NCI-H345 treated with DMSO at 0.1 percent for 48 hours (cell line): Measurements from ENCODE around the gene RAB35.

Source experiments
- DNase-seq: peaks from one replicate; lab custom pipeline; 2025; ENCODE audit not compliant: unreplicated experiment; lab: John Stamatoyannopoulos, UW

Gene RAB35

GRCh38 chr12:120134307-120134980, 17.9 kb upstream of the RAB35 start:
- DNase-seq, result no peak

- no peak for DNase-seq
Measured at GRCh38 chr12:120132863-120133385, 16.4 kb upstream of the RAB35 start.

- DNase-seq, result no peak
Measured at GRCh38 chr12:120132054-120132836, 15.7 kb upstream of the RAB35 start.

GRCh38 chr12:120131116-120131515, 14.6 kb upstream of the RAB35 start:
- no peak for DNase-seq

- DNase-seq, result no peak
Measured at GRCh38 chr12:120130011-120130410, 13.5 kb upstream of the RAB35 start.

GRCh38 chr12:120126635-120127005, 10.1 kb upstream of the RAB35 start:
- no peak for DNase-seq

GRCh38 chr12:120125792-120126634, 9.5 kb upstream of the RAB35 start:
- DNase-seq, result no peak

GRCh38 chr12:120125029-120125428, 8.5 kb upstream of the RAB35 start:
- no peak for DNase-seq

- DNase-seq, result no peak
Measured at GRCh38 chr12:120121766-120122293, 5.3 kb upstream of the RAB35 start.

GRCh38 chr12:120121343-120121742, 4.8 kb upstream of the RAB35 start:
- no peak for DNase-seq

- DNase-seq, result no peak
Measured at GRCh38 chr12:120119271-120119973, 2.9 kb upstream of the RAB35 start.

- no peak for DNase-seq
Measured at GRCh38 chr12:120118321-120119061, 1.9 kb upstream of the RAB35 start.

GRCh38 chr12:120117961-120118320, 1.4 kb upstream of the RAB35 start:
- DNase-seq, result no peak

GRCh38 chr12:120116792-120117651, 469 bp upstream of the RAB35 start:
- DNase-seq, result peak; percentile 88

- no peak for DNase-seq
Measured at GRCh38 chr12:120115692-120116440, 687 bp downstream of the RAB35 start.

GRCh38 chr12:120115066-120115465, 1.5 kb downstream of the RAB35 start:
- no peak for DNase-seq

- DNase-seq, result no peak
Measured at GRCh38 chr12:120110550-120111501, 5.7 kb downstream of the RAB35 start.
